A673 (cell line): ENCODE data around the gene GNAT2.

Source experiments
- CTCF ChIP-seq: fragments of 300-800, 200-600 bp; sonication (generic); conservative IDR thresholded peaks from 2 replicates; pipeline ENCODE4 v1.5.1; 2017; ENCODE audit warnings: low read depth, mild to moderate bottlenecking, antibody characterized with exemption, low read length, moderate library complexity, mixed read lengths
- EZH2 ChIP-seq: fragments of 200-600 bp; sonication (generic); IDR thresholded peaks from 2 replicates; pipeline ENCODE4 v1.6.1; 2017; ENCODE audit warnings: borderline replicate concordance, low read depth, mild to moderate bottlenecking, mixed read lengths, antibody characterized with exemption, low read length; ENCODE audit not compliant: poor library complexity, severe bottlenecking

GRCh38 chr1:109598655-109599054, 20.8 kb downstream of the GNAT2 start:
- TF ChIP-seq CTCF (peak; percentile 42; the same call in 1 of the 2 replicates), EZH2 (no peak)
